PC-3 (cell line): Measurements from ENCODE around the gene C9. TPM values are rescaled to one million over a fixed set of nuclear protein-coding genes. Genes with fewer than 3 reads are reported as not detected.

Source experiments
- ATAC-seq: fragments of 200-7000 bp; cut with Tn5 transposase; 2 replicates; pipeline ENCODE4 v1.9.1; 2020; ENCODE audit warnings: mild to moderate bottlenecking, moderate library complexity
- BruUV-seq: library from RNA; stranded (reverse); fragments of 400-500 nt; replicated peaks from 2 replicates; lab custom pipeline; 2021; lab: Mats Ljungman, UMichigan
- CTCF ChIA-PET: fragments of 300-600 bp; sonication (Branson Sonifier 250); formaldehyde crosslinking; loops from one replicate; lab custom pipeline; 2022; ENCODE audit warnings: antibody characterized with exemption; lab: Charles Lee
- POLR2A ChIA-PET: fragments of 300-600 bp; sonication (Branson Sonifier 250); formaldehyde crosslinking; loops from one replicate; lab custom pipeline; 2022; ENCODE audit warnings: antibody characterized with exemption; ENCODE audit not compliant: unreplicated experiment; lab: Charles Lee
- DNase-seq: peaks from one replicate; pipeline ENCODE4 v3.0.0-alpha.2; 2015
- H2AFZ ChIP-seq: fragments of 300-600 bp; sonication (generic); 2 replicates; pipeline ENCODE4 v1.6.0; 2016; ENCODE audit warnings: antibody characterized with exemption, low read length
- H3F3A ChIP-seq: fragments of 300-600 bp; sonication (generic); one replicate; pipeline ENCODE4 v1.6.0; 2017; ENCODE audit warnings: antibody characterized with exemption, low read length, control low read depth, mild to moderate bottlenecking; ENCODE audit not compliant: unreplicated experiment
- H3K27ac ChIP-seq: fragments of 300-600 bp; sonication (generic); 2 replicates; pipeline ENCODE4 v1.5.1; 2016; ENCODE audit warnings: mild to moderate bottlenecking, low read length
- H3K27me3 ChIP-seq: fragments of 300-600 bp; sonication (generic); 2 replicates; pipeline ENCODE4 v1.6.1; 2016; ENCODE audit warnings: low read length, mixed read lengths
- H3K36me3 ChIP-seq: fragments of 300-600 bp; sonication (generic); 2 replicates; pipeline ENCODE4 v1.6.1; 2016; ENCODE audit warnings: low read depth, mixed run types, low read length, mixed read lengths
- H3K4me1 ChIP-seq: fragments of 300-600 bp; sonication (generic); 2 replicates; pipeline ENCODE4 v1.5.1; 2016; ENCODE audit warnings: low read length; ENCODE audit not compliant: insufficient read depth
- H3K4me2 ChIP-seq: fragments of 300-600 bp; sonication (generic); 2 replicates; pipeline ENCODE4 v1.6.0; 2016; ENCODE audit warnings: low read length
- H3K4me3 ChIP-seq: fragments of 300-600 bp; sonication (generic); 2 replicates; pipeline ENCODE4 v1.5.1; 2016; ENCODE audit warnings: mild to moderate bottlenecking, low read length, mixed read lengths
- H3K79me2 ChIP-seq: fragments of 300-600 bp; sonication (generic); 2 replicates; pipeline ENCODE4 v1.6.1; 2017; ENCODE audit warnings: low read length, mixed read lengths
- H3K9ac ChIP-seq: fragments of 300-600 bp; sonication (generic); 2 replicates; pipeline ENCODE4 v1.6.0; 2016; ENCODE audit warnings: mild to moderate bottlenecking, low read length
- H3K9me2 ChIP-seq: fragments of 300-600 bp; sonication (generic); replicated peaks from 2 replicates; pipeline ENCODE4 v1.6.1; 2016; ENCODE audit warnings: mixed run types, low read length, mixed read lengths
- H3K9me3 ChIP-seq: fragments of 300-600 bp; sonication (generic); 2 replicates; pipeline ENCODE4 v1.6.1; 2016; ENCODE audit warnings: low read length, mixed read lengths
- H4K20me1 ChIP-seq: fragments of 300-600 bp; sonication (generic); 2 replicates; pipeline ENCODE4 v1.6.1; 2016; ENCODE audit warnings: low read length, mixed read lengths
- EZH2 ChIP-seq: fragments of 300-600 bp; sonication (generic); IDR thresholded peaks from one replicate; pipeline ENCODE4 v1.6.1; 2017; ENCODE audit warnings: antibody characterized with exemption, mild to moderate bottlenecking, low read length; ENCODE audit not compliant: unreplicated experiment
- EZH2phosphoT487 ChIP-seq: fragments of 300-600 bp; sonication (generic); IDR thresholded peaks from 2 replicates; pipeline ENCODE4 v1.6.1; 2018; ENCODE audit warnings: mild to moderate bottlenecking, antibody characterized with exemption, low read length, borderline replicate concordance
- intact Hi-C: fragments of 100-400 bp; cut with micrococcal nuclease; formaldehyde crosslinking; loops from 2 replicates; pipeline ENCODE4 v1.9.0; 2023
- total RNA-seq: library from RNA; depleted of rRNA; stranded (reverse); fragments of >200 nt; gene quantifications from 2 replicates; pipeline ENCODE4 v1.2.3, GENCODE V29; 2014
- TF ChIP-seq, protein P1 (sequence below): fragments of 300-600 bp; sonication (generic); conservative IDR thresholded peaks from 2 replicates; pipeline ENCODE4 v1.5.1; 2017; ENCODE audit warnings: antibody characterized with exemption, low read depth, mild to moderate bottlenecking, low read length

Gene C9
- total RNA-seq, 1 experiment from 2014 or later, result not detected

GRCh38 chr5:39370555-39371366, 6.5 kb upstream of the C9 start:
- H3K9me3 ChIP-seq, result no peaks in the 10 kb centered on the region
- H3K9ac ChIP-seq, result no peak overlapping the region
- no peaks in the 10 kb centered on the region for H3K4me1 ChIP-seq
- H2AFZ ChIP-seq, result no peak overlapping the region
- no peaks in the 10 kb centered on the region for H3K27me3 ChIP-seq
- no peaks in the 10 kb centered on the region for H4K20me1 ChIP-seq
- no peaks in the 10 kb centered on the region for H3K79me2 ChIP-seq
- BruUV-seq, result no TSS peak
- peaks cover 4% of the 10 kb centered on the region; the same call in 1 of the 2 replicates for H3K36me3 ChIP-seq
- DNase-seq (no peak), ATAC-seq (no peak)
- H3K4me3 ChIP-seq, result no peak overlapping the region
- H3K9me2 ChIP-seq, result no peaks in the 10 kb centered on the region
- H3K27ac ChIP-seq, result no peak overlapping the region
- ChIA-PET POLR2A (no interaction called here), CTCF (interaction anchor here (0.6 kb wide), 1 partner anchor 177 kb away, joined by 3 read pairs; no protein-coding TSS in a partner anchor)
- H3K4me2 ChIP-seq, result no peak overlapping the region
- H3F3A ChIP-seq, result no peaks in the 10 kb centered on the region
- intact Hi-C loops, result no loop called here
- no peak for TF ChIP-seq EZH2
- TF ChIP-seq, protein P1, sequence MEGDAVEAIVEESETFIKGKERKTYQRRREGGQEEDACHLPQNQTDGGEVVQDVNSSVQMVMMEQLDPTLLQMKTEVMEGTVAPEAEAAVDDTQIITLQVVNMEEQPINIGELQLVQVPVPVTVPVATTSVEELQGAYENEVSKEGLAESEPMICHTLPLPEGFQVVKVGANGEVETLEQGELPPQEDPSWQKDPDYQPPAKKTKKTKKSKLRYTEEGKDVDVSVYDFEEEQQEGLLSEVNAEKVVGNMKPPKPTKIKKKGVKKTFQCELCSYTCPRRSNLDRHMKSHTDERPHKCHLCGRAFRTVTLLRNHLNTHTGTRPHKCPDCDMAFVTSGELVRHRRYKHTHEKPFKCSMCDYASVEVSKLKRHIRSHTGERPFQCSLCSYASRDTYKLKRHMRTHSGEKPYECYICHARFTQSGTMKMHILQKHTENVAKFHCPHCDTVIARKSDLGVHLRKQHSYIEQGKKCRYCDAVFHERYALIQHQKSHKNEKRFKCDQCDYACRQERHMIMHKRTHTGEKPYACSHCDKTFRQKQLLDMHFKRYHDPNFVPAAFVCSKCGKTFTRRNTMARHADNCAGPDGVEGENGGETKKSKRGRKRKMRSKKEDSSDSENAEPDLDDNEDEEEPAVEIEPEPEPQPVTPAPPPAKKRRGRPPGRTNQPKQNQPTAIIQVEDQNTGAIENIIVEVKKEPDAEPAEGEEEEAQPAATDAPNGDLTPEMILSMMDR, result no peak
- no peak for TF ChIP-seq EZH2phosphoT487

GRCh38 chr5:39369123-39369815, 5.0 kb upstream of the C9 start:
- CTCF ChIA-PET, result interaction anchor here (0.5 kb wide), 1 partner anchor 221 kb away, joined by 4 read pairs; no protein-coding TSS in a partner anchor
- H3K79me2 ChIP-seq, result no peaks in the 10 kb centered on the region

More at GRCh38 chr5:39369123-39369815, 5.0 kb upstream of the C9 start:
- H2AFZ ChIP-seq, result no peak overlapping the region
- H3K4me1 ChIP-seq, result no peaks in the 10 kb centered on the region
- no peaks in the 10 kb centered on the region for H4K20me1 ChIP-seq
- no peaks in the 10 kb centered on the region for H3K27me3 ChIP-seq
- intact Hi-C loops, result no loop called here
- H3K9ac ChIP-seq, result no peak overlapping the region
- H3K4me2 ChIP-seq, result no peak overlapping the region
- 0 out of 2 replicates have a peak, but pooled peaks cover 4% of the 10 kb centered on the region for H3K36me3 ChIP-seq
- no peaks in the 10 kb centered on the region for H3K9me2 ChIP-seq
- ATAC-seq (no peak), DNase-seq (no peak)
- no peaks in the 10 kb centered on the region for H3F3A ChIP-seq
- TF ChIP-seq EZH2phosphoT487, result no peak
- TF ChIP-seq EZH2, result no peak
- TF ChIP-seq, protein P1, result no peak
- BruUV-seq, result no TSS peak
- no peak overlapping the region for H3K4me3 ChIP-seq
- H3K27ac ChIP-seq, result no peak overlapping the region
- POLR2A ChIA-PET, result no interaction called here
- H3K9me3 ChIP-seq, result no peaks in the 10 kb centered on the region
